GM12878 (cell line): ENCODE data around the gene MRPL55.

Experiments used
- BACH1 ChIP-seq: fragments of 450-650 bp; IDR thresholded peaks from 2 replicates; pipeline ENCODE4 v1.6.1; 2017; ENCODE audit warnings: mild to moderate bottlenecking, borderline replicate concordance
- CBFB ChIP-seq: IDR thresholded peaks from 2 replicates; pipeline ENCODE4 v1.6.1; 2016; ENCODE audit warnings: antibody characterized with exemption, low read depth
- CEBPB ChIP-seq, 2 experiments: fragments of 150-350 bp in 1 of 2; IDR thresholded peaks; 2 replicates each; pipeline ENCODE4 v1.6.1; 2012 to 2014; ENCODE audit warnings: low read depth in 2 of 2, low read length in 2 of 2, borderline replicate concordance in 1 of 2, inconsistent platforms in 1 of 2
- CTCF ChIP-seq, 3 experiments: IDR thresholded peaks in 2 of 3; conservative IDR thresholded peaks in 1 of 3; 2 replicates each; pipeline ENCODE4 v1.5.1; 2011; ENCODE audit warnings: low read depth in 3 of 3, low read length in 3 of 3, mild to moderate bottlenecking in 3 of 3, control low read depth in 2 of 3, moderate library complexity in 2 of 3, inconsistent platforms in 1 of 3, mixed read lengths in 1 of 3; ENCODE audit not compliant: control insufficient read depth in 2 of 3, insufficient read depth in 1 of 3; ENCODE audit errors: extremely low read depth in 1 of 3
- CUX1 ChIP-seq: IDR thresholded peaks from 2 replicates; pipeline ENCODE4 v1.6.1; 2012; ENCODE audit warnings: improper control_type of control experiment, low read depth, low read length; ENCODE audit not compliant: insufficient replicate concordance
- EP300 ChIP-seq, 2 experiments: fragments of 150-350 bp in 1 of 2; IDR thresholded peaks; 2 replicates each; pipeline ENCODE4 v1.6.1; 2011 to 2012; ENCODE audit warnings: low read depth in 2 of 2, low read length in 2 of 2, borderline replicate concordance in 1 of 2, improper control_type of control experiment in 1 of 2, inconsistent platforms in 1 of 2; ENCODE audit not compliant: control insufficient read depth in 1 of 2
- ESRRA ChIP-seq: IDR thresholded peaks from 2 replicates; pipeline ENCODE4 v1.6.1; 2012; ENCODE audit warnings: mild to moderate bottlenecking, low read length, improper control_type of control experiment
- FOXM1 ChIP-seq: IDR thresholded peaks from 2 replicates; pipeline ENCODE4 v1.6.1; 2012; ENCODE audit warnings: low read depth, mild to moderate bottlenecking, inconsistent platforms, low read length, moderate library complexity
- MTA3 ChIP-seq: IDR thresholded peaks from 2 replicates; pipeline ENCODE4 v1.6.1; 2012; ENCODE audit warnings: low read length, inconsistent platforms, borderline replicate concordance
- NFXL1 ChIP-seq: fragments of 450-650 bp; IDR thresholded peaks from 2 replicates; pipeline ENCODE4 v1.6.1; 2017; ENCODE audit warnings: antibody characterized with exemption, mild to moderate bottlenecking, borderline replicate concordance
- TCF3 ChIP-seq: IDR thresholded peaks from 2 replicates; pipeline ENCODE4 v1.6.1; 2012; ENCODE audit warnings: low read depth, mild to moderate bottlenecking, low read length, borderline replicate concordance; ENCODE audit not compliant: insufficient read depth
- YBX1 ChIP-seq: fragments of 450-650 bp; IDR thresholded peaks from 2 replicates; pipeline ENCODE4 v1.6.1; 2016; ENCODE audit warnings: antibody characterized with exemption

- TF ChIP-seq TCF3 (no peak), CTCF (IDR thresholded peaks at IDR 0.05 in 2 of 3, conservative IDR thresholded peaks at IDR 0.05 in 1 of 3; ENCODE audit: control insufficient read depth in 2 of 3, extremely low read depth in 1 of 3, insufficient read depth in 1 of 3, low read depth in 3 of 3, low read length in 3 of 3) (no peak), FOXM1 (no peak), ESRRA (no peak), CUX1 (no peak), YBX1 (no peak), NFXL1 (no peak), EP300 (IDR thresholded peaks at IDR 0.05; ENCODE audit: borderline replicate concordance in 1 of 2, control insufficient read depth in 1 of 2, low read depth in 2 of 2, low read length in 2 of 2) (no peak), CEBPB (IDR thresholded peaks at IDR 0.05; ENCODE audit: borderline replicate concordance in 1 of 2, low read depth in 2 of 2, low read length in 2 of 2) (no peak), CBFB (no peak), MTA3 (no peak), BACH1 (no peak)
Measured at GRCh38 chr1:228149406-228150119, 40.5 kb upstream of the MRPL55 start, which contains the start of gene GJC2.
